Activated CD4-positive, alpha-beta memory T cell treated with anti-CD3 and anti-CD28 coated beads for 36 hours (primary cell): ENCODE data around the gene ATAD3C. TPM values are rescaled to one million over a fixed set of nuclear protein-coding genes. Genes with fewer than 3 reads are reported as not detected.
A peak's percentile ranks its signal among the peaks of the same experiment; 100 is the strongest.
"Not testable (repeated sequence)": the region's sequence is repeated elsewhere in the genome, so short reads cannot be mapped to it uniquely, and the experiment has no call there.

ENCODE experiments used
- CTCF ChIA-PET: fragments of 350-600 bp; sonication (Branson Sonifier 250); formaldehyde crosslinking; loops from one replicate; lab custom pipeline; 2021; ENCODE audit warnings: antibody characterized with exemption, inconsistent platforms; lab: Charles Lee
- POLR2A ChIA-PET: fragments of 350-600 bp; sonication (Branson Sonifier 250); formaldehyde crosslinking; loops from one replicate; lab custom pipeline; 2021; ENCODE audit warnings: antibody characterized with exemption; lab: Charles Lee
- DNase-seq: peaks from one replicate; pipeline ENCODE4 v3.0.0-alpha.2; 2020
- H3K27ac Mint-ChIP-seq: one replicate; pipeline ENCODE4 v1.8.0; 2021; ENCODE audit warnings: mixed read lengths
- H3K27me3 Mint-ChIP-seq: one replicate; pipeline ENCODE4 v1.8.0; 2021; ENCODE audit warnings: mixed read lengths
- H3K36me3 Mint-ChIP-seq: one replicate; pipeline ENCODE4 v1.8.0; 2021; ENCODE audit warnings: mixed read lengths
- H3K4me1 Mint-ChIP-seq: one replicate; pipeline ENCODE4 v1.8.0; 2021; ENCODE audit warnings: low read depth, mixed read lengths
- H3K4me3 Mint-ChIP-seq: one replicate; pipeline ENCODE4 v1.8.0; 2021; ENCODE audit warnings: mild to moderate bottlenecking, mixed read lengths
- H3K9me3 Mint-ChIP-seq: one replicate; pipeline ENCODE4 v1.8.0; 2021; ENCODE audit warnings: mixed read lengths
- intact Hi-C: fragments of 100-400 bp; cut with micrococcal nuclease; formaldehyde crosslinking; loops from one replicate; pipeline ENCODE4 v1.15.1; 2023
- total RNA-seq, 2 experiments: library from RNA; stranded (reverse); gene quantifications; one replicate each; pipeline ENCODE4 v1.2.3, GENCODE V29; 2021

ATAD3C gene
- total RNA-seq, 2 experiments from 2014 or later, result 1.2 to 1.7 TPM

- intact Hi-C loops, result no loop called here
- Mint-ChIP-seq H3K27me3 (no peaks in the 10 kb centered on the region), H3K4me3 (no peak overlapping the region), H3K36me3 (peaks cover 51% of the 10 kb centered on the region), H3K4me1 (no peaks in the 10 kb centered on the region), H3K9me3 (peaks cover 17% of the 10 kb centered on the region), H3K27ac (no peak overlapping the region)
- no peak for DNase-seq
- ChIA-PET CTCF (no interaction called here), POLR2A (no interaction called here)
Observed at GRCh38 chr1:1489861-1490260, 40.4 kb downstream of the ATAD3C start.

- no peak for DNase-seq
- ChIA-PET CTCF (no interaction called here), POLR2A (interaction anchor here (0.6 kb wide), 1 partner anchor 8 kb away, joined by 4 read pairs; no protein-coding TSS in a partner anchor)
- intact Hi-C loops, result no loop called here
- H3K36me3 Mint-ChIP-seq, result peaks cover 53% of the 10 kb centered on the region
- H3K9me3 Mint-ChIP-seq, result peaks cover 17% of the 10 kb centered on the region
- no peak overlapping the region for H3K27ac Mint-ChIP-seq
- no peaks in the 10 kb centered on the region for H3K4me1 Mint-ChIP-seq
- no peak overlapping the region for H3K4me3 Mint-ChIP-seq
- no peaks in the 10 kb centered on the region for H3K27me3 Mint-ChIP-seq
Observed at GRCh38 chr1:1490633-1491230, 41.2 kb downstream of the ATAD3C start.

- H3K27me3 Mint-ChIP-seq, result no peaks in the 10 kb centered on the region
- intact Hi-C loops, result no loop called here
- peaks cover 17% of the 10 kb centered on the region for H3K9me3 Mint-ChIP-seq
- POLR2A ChIA-PET, result no interaction called here
- no peak overlapping the region for H3K27ac Mint-ChIP-seq
- no peaks in the 10 kb centered on the region for H3K4me1 Mint-ChIP-seq
- CTCF ChIA-PET, result no interaction called here
- H3K36me3 Mint-ChIP-seq, result peaks cover 53% of the 10 kb centered on the region
- no peak for DNase-seq
- no peak overlapping the region for H3K4me3 Mint-ChIP-seq
Observed at GRCh38 chr1:1491601-1492000, 42.1 kb downstream of the ATAD3C start.

- H3K27ac Mint-ChIP-seq, DNase-seq, CTCF ChIA-PET, H3K4me1 Mint-ChIP-seq, H3K27me3 Mint-ChIP-seq, intact Hi-C loops, POLR2A ChIA-PET, H3K4me3 Mint-ChIP-seq: not testable (repeated sequence)
- H3K9me3 Mint-ChIP-seq, result peaks cover 17% of the 10 kb centered on the region
- H3K36me3 Mint-ChIP-seq, result peaks cover 45% of the 10 kb centered on the region
Observed at GRCh38 chr1:1494311-1494710, 44.8 kb downstream of the ATAD3C start.

GRCh38 chr1:1495461-1495975, 46.0 kb downstream of the ATAD3C start:
- CTCF ChIA-PET, H3K4me1 Mint-ChIP-seq, H3K4me3 Mint-ChIP-seq, H3K27ac Mint-ChIP-seq, H3K27me3 Mint-ChIP-seq, intact Hi-C loops, DNase-seq, POLR2A ChIA-PET: not testable (repeated sequence)
- Mint-ChIP-seq H3K36me3 (peaks cover 35% of the 10 kb centered on the region), H3K9me3 (peaks cover 17% of the 10 kb centered on the region)

- peak; percentile 91 for DNase-seq
- intact Hi-C loops, result loop anchor here (10.0 kb wide), 1 partner anchor 100 kb away; the partner anchor contains the start of gene MRPL20
- not testable (repeated sequence) for H3K36me3 Mint-ChIP-seq, H3K9me3 Mint-ChIP-seq, H3K27me3 Mint-ChIP-seq
- peaks cover 12% of the 10 kb centered on the region for H3K4me1 Mint-ChIP-seq
- H3K27ac Mint-ChIP-seq, result peak overlapping the region; percentile 91
- ChIA-PET CTCF (interaction anchor here (0.6 to 2.1 kb wide), 7 partner anchors 17 to 133 kb away, joined by 3 to 13 read pairs (median 5); partner anchors contain the start of gene CCNL2), POLR2A (interaction anchor here (1.9 kb wide), 1 partner anchor 97 kb away, joined by 7 read pairs; no protein-coding TSS in a partner anchor)
- peak overlapping the region; percentile 69 for H3K4me3 Mint-ChIP-seq
Observed at GRCh38 chr1:1504777-1505365, 55.4 kb downstream of the ATAD3C start.

- peak overlapping the region; percentile 69 for H3K4me3 Mint-ChIP-seq
- not testable (repeated sequence) for H3K9me3 Mint-ChIP-seq, H3K36me3 Mint-ChIP-seq, H3K27me3 Mint-ChIP-seq
- intact Hi-C loops, result loop anchor here (10.0 kb wide), 1 partner anchor 101 kb away; the partner anchor contains the start of gene MRPL20
- ChIA-PET CTCF (interaction anchor here (1.2 to 2.1 kb wide), 5 partner anchors 64 to 134 kb away, joined by 3 to 13 read pairs (median 8); partner anchors contain the start of gene CCNL2), POLR2A (interaction anchor here (1.9 kb wide), 1 partner anchor 97 kb away, joined by 7 read pairs; no protein-coding TSS in a partner anchor)
- H3K27ac Mint-ChIP-seq, result peak overlapping the region; percentile 91
- peak; percentile 64 for DNase-seq
- H3K4me1 Mint-ChIP-seq, result peaks cover 12% of the 10 kb centered on the region
Observed at GRCh38 chr1:1505366-1505798, 55.9 kb downstream of the ATAD3C start.

- POLR2A ChIA-PET, result interaction anchor here (1.9 kb wide), 1 partner anchor 98 kb away, joined by 7 read pairs; no protein-coding TSS in a partner anchor
- Mint-ChIP-seq H3K4me3 (peak overlapping the region; percentile 52), H3K4me1 (peaks cover 14% of the 10 kb centered on the region), H3K27ac (peak overlapping the region; percentile 91)
- CTCF ChIA-PET, result interaction anchor here (1.9 to 2.1 kb wide), 2 partner anchors 65 to 72 kb away, joined by 5 to 8 read pairs; no protein-coding TSS in a partner anchor
- not testable (repeated sequence) for DNase-seq, H3K36me3 Mint-ChIP-seq, H3K9me3 Mint-ChIP-seq, H3K27me3 Mint-ChIP-seq
- intact Hi-C loops, result loop anchor here (10.0 kb wide), 1 partner anchor 101 kb away; the partner anchor contains the start of gene MRPL20
Observed at GRCh38 chr1:1505801-1506200, 56.3 kb downstream of the ATAD3C start.

GRCh38 chr1:1507305-1507704, 57.8 kb downstream of the ATAD3C start:
- no peak overlapping the region for H3K4me3 Mint-ChIP-seq

GRCh38 chr1:1508775-1509464, 59.4 kb downstream of the ATAD3C start:
- POLR2A ChIA-PET, H3K27ac Mint-ChIP-seq, H3K9me3 Mint-ChIP-seq, CTCF ChIA-PET, H3K36me3 Mint-ChIP-seq, H3K27me3 Mint-ChIP-seq, DNase-seq, H3K4me3 Mint-ChIP-seq: not testable (repeated sequence)
- intact Hi-C loops, result loop anchor here (10.0 kb wide), 1 partner anchor 104 kb away; the partner anchor contains the start of gene MRPL20
- H3K4me1 Mint-ChIP-seq, result peaks cover 21% of the 10 kb centered on the region

More at GRCh38 chr1:1507305-1507704, 57.8 kb downstream of the ATAD3C start:
- Mint-ChIP-seq H3K4me1 (peaks cover 18% of the 10 kb centered on the region), H3K27me3 (no peaks in the 10 kb centered on the region), H3K9me3 (no peaks in the 10 kb centered on the region), H3K27ac (no peak overlapping the region), H3K36me3 (no peaks in the 10 kb centered on the region)
- intact Hi-C loops, result loop anchor here (10.0 kb wide), 1 partner anchor 103 kb away; the partner anchor contains the start of gene MRPL20
- ChIA-PET CTCF (no interaction called here), POLR2A (no interaction called here)
- DNase-seq, result no peak

GRCh38 chr1:1509465-1509850, 60.0 kb downstream of the ATAD3C start:
- H3K36me3 Mint-ChIP-seq, DNase-seq, H3K9me3 Mint-ChIP-seq, POLR2A ChIA-PET, H3K27ac Mint-ChIP-seq, H3K27me3 Mint-ChIP-seq, CTCF ChIA-PET, H3K4me3 Mint-ChIP-seq: not testable (repeated sequence)
- peaks cover 21% of the 10 kb centered on the region for H3K4me1 Mint-ChIP-seq
- intact Hi-C loops, result loop anchor here (10.0 kb wide), 1 partner anchor 105 kb away; the partner anchor contains the start of gene MRPL20
